ENCODE results near the gene ING2. TPM values are rescaled to one million over a fixed set of nuclear protein-coding genes. Genes with fewer than 3 reads are reported as not detected.

The ING2 gene
- total RNA-seq, 1 donor from 2014 or later, result 6.9 TPM

- intact Hi-C loops (cut with DNase I), result no loop called here
- no peak for DNase-seq (ENCODE audit: low spot score in 2 of 2)
- no peak for TF ChIP-seq CTCF (IDR thresholded peaks at IDR 0.05)
- no peak overlapping the region for H3K4me3 ChIP-seq
- H3K36me3 ChIP-seq, result no peaks in the 10 kb centered on the region
- H3K27ac ChIP-seq, result no peak overlapping the region
- H3K27me3 ChIP-seq, result no peaks in the 10 kb centered on the region
- no peaks in the 10 kb centered on the region for H3K9me3 ChIP-seq
- no peaks in the 10 kb centered on the region for H3K4me1 ChIP-seq
These were observed 36.8 kb downstream of the ING2 start for GRCh38 chr4:183541752-183542040.

GRCh38 chr4:183543435-183543834 is 38.6 kb downstream of the ING2 start:
- Histone ChIP-seq H3K27ac (no peak overlapping the region), H3K9me3 (no peaks in the 10 kb centered on the region), H3K27me3 (no peaks in the 10 kb centered on the region), H3K4me1 (no peaks in the 10 kb centered on the region), H3K4me3 (no peak overlapping the region), H3K36me3 (no peaks in the 10 kb centered on the region)
- no peak for DNase-seq (ENCODE audit: low spot score in 2 of 2)
- no peak for TF ChIP-seq CTCF (IDR thresholded peaks at IDR 0.05)
- intact Hi-C loops (cut with DNase I), result no loop called here

GRCh38 chr4:183544109-183544508 is 39.3 kb downstream of the ING2 start:
- TF ChIP-seq CTCF (IDR thresholded peaks at IDR 0.05), result no peak

GRCh38 chr4:183546376-183546775 is 41.5 kb downstream of the ING2 start:
- no peak for TF ChIP-seq CTCF (IDR thresholded peaks at IDR 0.05)

More at GRCh38 chr4:183544109-183544508, 39.3 kb downstream of the ING2 start:
- intact Hi-C loops (cut with DNase I), result no loop called here
- H3K27ac ChIP-seq, result no peak overlapping the region
- H3K4me1 ChIP-seq, result no peaks in the 10 kb centered on the region
- H3K27me3 ChIP-seq, result no peaks in the 10 kb centered on the region
- no peak for DNase-seq (ENCODE audit: low spot score in 2 of 2)
- no peak overlapping the region for H3K4me3 ChIP-seq
- no peaks in the 10 kb centered on the region for H3K9me3 ChIP-seq
- H3K36me3 ChIP-seq, result no peaks in the 10 kb centered on the region

GRCh38 chr4:183548306-183548705 is 43.4 kb downstream of the ING2 start:
- no peak for DNase-seq (ENCODE audit: low spot score in 2 of 2)
- Histone ChIP-seq H3K27ac (no peak overlapping the region), H3K4me3 (no peak overlapping the region), H3K9me3 (no peaks in the 10 kb centered on the region), H3K27me3 (no peaks in the 10 kb centered on the region), H3K4me1 (no peaks in the 10 kb centered on the region), H3K36me3 (no peaks in the 10 kb centered on the region)
- intact Hi-C loops (cut with DNase I), result no loop called here
- TF ChIP-seq CTCF (IDR thresholded peaks at IDR 0.05), result no peak

More at GRCh38 chr4:183546376-183546775, 41.5 kb downstream of the ING2 start:
- Histone ChIP-seq H3K36me3 (no peaks in the 10 kb centered on the region), H3K9me3 (no peaks in the 10 kb centered on the region), H3K4me1 (no peaks in the 10 kb centered on the region), H3K27me3 (no peaks in the 10 kb centered on the region), H3K27ac (no peak overlapping the region), H3K4me3 (no peak overlapping the region)
- intact Hi-C loops (cut with DNase I), result no loop called here
- DNase-seq (ENCODE audit: low spot score in 2 of 2), result no peak

GRCh38 chr4:183550345-183551093 is 45.7 kb downstream of the ING2 start:
- Histone ChIP-seq H3K4me1 (no peaks in the 10 kb centered on the region), H3K27ac (no peak overlapping the region), H3K36me3 (no peaks in the 10 kb centered on the region), H3K9me3 (no peaks in the 10 kb centered on the region), H3K4me3 (no peak overlapping the region), H3K27me3 (no peaks in the 10 kb centered on the region)
- intact Hi-C loops (cut with DNase I), result no loop called here
- TF ChIP-seq CTCF (IDR thresholded peaks at IDR 0.05), result no peak
- DNase-seq (ENCODE audit: low spot score in 2 of 2), result no peak

Measured in ascending aorta (tissue), 2 donors.